ENCODE measurements around the gene SH3TC2. TPM values are rescaled to one million over a fixed set of nuclear protein-coding genes. Genes with fewer than 3 reads are reported as not detected.

The SH3TC2 gene
- total and polyA plus RNA-seq, 7 donors = 0.18 to 1.9 (median 0.60) TPM

DNA sequence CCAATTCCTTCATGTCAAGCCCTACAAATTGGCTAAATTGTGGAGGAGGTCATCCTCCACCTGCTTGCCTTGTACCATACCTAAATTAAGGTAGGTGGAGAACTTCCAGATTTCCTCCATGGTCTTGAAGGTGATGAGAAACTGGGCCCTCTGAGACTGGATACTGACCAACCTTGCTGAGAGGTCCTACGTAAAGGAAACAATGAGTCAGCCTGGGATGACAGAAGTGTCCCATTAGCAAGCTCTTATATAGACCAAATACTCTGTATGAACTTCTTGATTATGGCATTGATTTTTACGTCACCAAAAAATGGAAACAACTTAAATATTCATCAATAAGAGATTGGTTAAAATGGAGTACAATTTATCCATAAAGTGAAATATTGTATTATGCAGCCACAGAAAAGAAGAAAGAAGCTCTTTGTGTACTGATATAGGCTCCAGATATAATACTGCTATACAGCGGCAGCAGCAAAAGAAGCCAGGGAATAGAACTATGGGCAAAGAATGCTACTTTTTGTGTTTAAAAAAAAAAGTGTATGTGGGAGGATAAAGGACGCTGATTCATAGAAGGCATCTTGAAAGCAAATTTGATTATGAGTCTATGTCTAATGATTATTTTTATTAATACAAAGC is 18.3 kb downstream of the SH3TC2 start:
- DNase-seq (no peak), ATAC-seq (no peak)
- H3K27ac ChIP-seq = no peak overlapping the region
- no peak overlapping the region for H3K4me3 ChIP-seq
- no peaks in the 10 kb centered on the region for H3K27me3 ChIP-seq (ENCODE audit: insufficient read depth in 3 of 3, low read length in 2 of 3)
- no peaks in the 10 kb centered on the region for H3K9me3 ChIP-seq
- TF ChIP-seq, protein P1, sequence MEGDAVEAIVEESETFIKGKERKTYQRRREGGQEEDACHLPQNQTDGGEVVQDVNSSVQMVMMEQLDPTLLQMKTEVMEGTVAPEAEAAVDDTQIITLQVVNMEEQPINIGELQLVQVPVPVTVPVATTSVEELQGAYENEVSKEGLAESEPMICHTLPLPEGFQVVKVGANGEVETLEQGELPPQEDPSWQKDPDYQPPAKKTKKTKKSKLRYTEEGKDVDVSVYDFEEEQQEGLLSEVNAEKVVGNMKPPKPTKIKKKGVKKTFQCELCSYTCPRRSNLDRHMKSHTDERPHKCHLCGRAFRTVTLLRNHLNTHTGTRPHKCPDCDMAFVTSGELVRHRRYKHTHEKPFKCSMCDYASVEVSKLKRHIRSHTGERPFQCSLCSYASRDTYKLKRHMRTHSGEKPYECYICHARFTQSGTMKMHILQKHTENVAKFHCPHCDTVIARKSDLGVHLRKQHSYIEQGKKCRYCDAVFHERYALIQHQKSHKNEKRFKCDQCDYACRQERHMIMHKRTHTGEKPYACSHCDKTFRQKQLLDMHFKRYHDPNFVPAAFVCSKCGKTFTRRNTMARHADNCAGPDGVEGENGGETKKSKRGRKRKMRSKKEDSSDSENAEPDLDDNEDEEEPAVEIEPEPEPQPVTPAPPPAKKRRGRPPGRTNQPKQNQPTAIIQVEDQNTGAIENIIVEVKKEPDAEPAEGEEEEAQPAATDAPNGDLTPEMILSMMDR (IDR thresholded peaks at IDR 0.05) = no peak
- H3K4me1 ChIP-seq = no peaks in the 10 kb centered on the region
- WGBS, 3 donors = 93 to 96% (median 95%) methylated on average over 4 of the region's 4 CpGs
- H3K36me3 ChIP-seq (ENCODE audit: insufficient read depth in 1 of 2, low read depth in 1 of 2) = no peaks in the 10 kb centered on the region
- intact Hi-C loops (cut with DNase I) = no loop called here

DNA sequence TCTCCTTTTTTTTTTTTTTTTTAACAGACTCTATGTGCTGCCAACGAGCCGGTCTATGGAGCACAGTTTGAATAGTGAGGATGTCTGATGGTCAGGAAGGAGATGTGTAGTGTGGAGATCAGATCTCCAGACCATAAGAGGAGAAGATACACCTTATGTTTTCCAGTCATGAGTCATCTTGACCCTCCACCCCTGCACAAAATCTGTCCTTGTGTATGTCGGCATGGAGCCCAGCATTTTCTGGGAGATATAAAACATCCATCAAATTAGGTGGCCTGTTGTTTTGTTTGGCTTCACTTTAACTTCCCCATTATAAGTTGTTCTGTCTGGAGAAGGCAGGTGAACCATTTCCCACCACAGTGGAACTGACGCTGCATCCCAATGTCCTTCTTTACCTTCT is 19.2 kb downstream of the SH3TC2 start:
- intact Hi-C loops (cut with DNase I) = no loop called here
- H3K27me3 ChIP-seq (ENCODE audit: insufficient read depth in 3 of 3, low read length in 2 of 3) = no peaks in the 10 kb centered on the region
- no peak overlapping the region for H3K4me3 ChIP-seq
- 70 to 80% (median 77%) methylated on average over 4 of the region's 4 CpGs for WGBS, 3 donors
- ATAC-seq = no peak
- H3K9me3 ChIP-seq = no peaks in the 10 kb centered on the region
- H3K36me3 ChIP-seq (ENCODE audit: insufficient read depth in 1 of 2, low read depth in 1 of 2) = no peaks in the 10 kb centered on the region
- no peak for DNase-seq
- TF ChIP-seq, protein P1 (IDR thresholded peaks at IDR 0.05) = no peak
- peaks cover under 1% of the 10 kb centered on the region for H3K4me1 ChIP-seq
- H3K27ac ChIP-seq = no peak overlapping the region

DNA sequence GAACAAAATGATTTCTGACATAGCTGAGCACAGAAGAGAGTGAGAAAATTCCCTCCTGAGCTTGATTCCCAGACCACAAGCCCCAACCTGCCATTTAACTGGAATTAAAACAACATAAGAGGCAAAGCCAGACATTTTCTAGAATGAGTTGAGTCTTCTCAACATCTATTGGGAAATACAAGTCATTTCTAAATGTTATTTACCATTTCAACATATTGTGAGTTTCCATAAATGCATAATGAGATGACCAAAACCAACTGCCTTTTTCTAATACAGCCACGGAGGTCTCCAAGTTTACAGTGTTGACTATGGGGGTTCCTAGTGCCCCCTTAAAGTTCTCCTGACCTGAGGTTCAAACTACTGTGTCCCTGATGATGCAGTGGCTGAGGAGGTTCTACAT is 20.0 kb downstream of the SH3TC2 start:
- Histone ChIP-seq H3K36me3 (ENCODE audit: insufficient read depth in 1 of 2, low read depth in 1 of 2) (no peaks in the 10 kb centered on the region), H3K27me3 (ENCODE audit: insufficient read depth in 3 of 3, low read length in 2 of 3) (no peaks in the 10 kb centered on the region), H3K27ac (no peak overlapping the region), H3K4me3 (no peak overlapping the region), H3K9me3 (no peaks in the 10 kb centered on the region), H3K4me1 (peaks cover 4% of the 10 kb centered on the region)
- WGBS, 3 donors = 81 to 88% (median 87%) methylated on average over 1 of the region's 1 CpG
- DNase-seq = no peak
- no peak for ATAC-seq
- TF ChIP-seq, protein P1 (IDR thresholded peaks at IDR 0.05) = no peak
- intact Hi-C loops (cut with DNase I) = no loop called here

DNA sequence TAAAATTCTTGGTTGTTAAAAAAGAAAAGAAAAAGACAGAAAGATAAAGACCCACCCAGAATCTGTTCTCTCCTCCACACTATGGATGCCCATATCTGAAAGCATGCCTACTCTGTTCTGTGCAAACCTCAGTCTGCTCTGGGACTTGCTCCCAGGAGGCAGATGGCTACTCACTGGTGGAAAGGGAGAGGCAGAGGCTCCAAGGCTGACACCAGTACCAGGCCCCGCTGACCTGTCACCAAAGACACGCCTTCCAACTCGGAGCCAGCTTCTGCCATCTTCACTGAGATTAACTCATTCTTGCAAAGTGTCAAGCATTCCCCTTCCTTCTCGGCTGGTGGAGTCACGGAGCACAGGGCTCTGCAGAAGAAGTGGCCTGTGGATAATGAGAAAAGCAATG is 21.6 kb downstream of the SH3TC2 start:
- H3K27ac ChIP-seq = no peak overlapping the region
- H3K4me1 ChIP-seq = peaks cover 4% of the 10 kb centered on the region
- H3K4me3 ChIP-seq = no peak overlapping the region
- no peaks in the 10 kb centered on the region for H3K27me3 ChIP-seq (ENCODE audit: insufficient read depth in 3 of 3, low read length in 2 of 3)
- no peaks in the 10 kb centered on the region for H3K9me3 ChIP-seq
- ATAC-seq (no peak), DNase-seq (no peak)
- TF ChIP-seq, protein P1 (IDR thresholded peaks at IDR 0.05) = no peak
- WGBS, 3 donors = 51 to 74% (median 71%) methylated on average over 5 of the region's 5 CpGs
- intact Hi-C loops (cut with DNase I) = no loop called here
- no peaks in the 10 kb centered on the region for H3K36me3 ChIP-seq (ENCODE audit: insufficient read depth in 1 of 2, low read depth in 1 of 2)

DNA sequence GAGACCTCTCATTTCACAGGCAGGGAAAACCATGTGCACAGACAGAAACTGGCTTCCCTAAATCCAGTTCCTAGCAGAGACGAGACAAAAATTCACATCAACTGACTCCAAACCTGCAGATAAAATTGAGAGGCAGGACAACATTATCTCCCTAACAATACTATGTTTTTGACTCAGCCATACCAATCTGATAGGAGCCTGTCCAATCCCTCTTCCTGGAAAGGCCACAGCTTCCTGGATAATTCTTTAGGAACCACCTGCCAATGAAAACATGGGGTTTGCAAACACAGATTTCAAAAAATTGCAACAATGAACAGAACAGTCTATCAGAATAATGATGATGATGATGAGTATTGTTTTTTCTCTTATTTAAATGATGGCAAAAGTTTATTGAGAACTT is 22.4 kb downstream of the SH3TC2 start:
- H3K4me1 ChIP-seq = peaks cover 4% of the 10 kb centered on the region
- DNase-seq = no peak
- H3K27me3 ChIP-seq (ENCODE audit: insufficient read depth in 3 of 3, low read length in 2 of 3) = no peaks in the 10 kb centered on the region
- no peak for ATAC-seq
- WGBS, 3 donors = 73 to 77% (median 75%) methylated on average over 1 of the region's 1 CpG
- intact Hi-C loops (cut with DNase I) = no loop called here
- H3K4me3 ChIP-seq = no peak overlapping the region
- no peaks in the 10 kb centered on the region for H3K36me3 ChIP-seq (ENCODE audit: insufficient read depth in 1 of 2, low read depth in 1 of 2)
- no peaks in the 10 kb centered on the region for H3K9me3 ChIP-seq
- H3K27ac ChIP-seq = no peak overlapping the region
- TF ChIP-seq, protein P1 (IDR thresholded peaks at IDR 0.05) = no peak

All from psoas muscle (tissue), 8 donors.